PC-3 (cell line): Measurements from ENCODE around the gene AQP10. TPM values are rescaled to one million over a fixed set of nuclear protein-coding genes. Genes with fewer than 3 reads are reported as not detected.

Experiments
- ATAC-seq: fragments of 200-7000 bp; cut with Tn5 transposase; 2 replicates; pipeline ENCODE4 v1.9.1; 2020; ENCODE audit warnings: mild to moderate bottlenecking, moderate library complexity
- Bru-seq: library from RNA; stranded (reverse); fragments of 400-500 nt; gene quantifications from one replicate; lab custom pipeline; 2021; lab: Mats Ljungman, UMichigan
- BruChase-seq, 2 experiments: library from RNA; stranded (reverse); fragments of 400-500 nt; gene quantifications; one replicate each; lab custom pipeline; 2021; lab: Mats Ljungman, UMichigan
- BruUV-seq: library from RNA; stranded (reverse); fragments of 400-500 nt; replicated peaks from 2 replicates; lab custom pipeline; 2021; lab: Mats Ljungman, UMichigan
- CTCF ChIA-PET: fragments of 300-600 bp; sonication (Branson Sonifier 250); formaldehyde crosslinking; loops from one replicate; lab custom pipeline; 2022; ENCODE audit warnings: antibody characterized with exemption; lab: Charles Lee
- POLR2A ChIA-PET: fragments of 300-600 bp; sonication (Branson Sonifier 250); formaldehyde crosslinking; loops from one replicate; lab custom pipeline; 2022; ENCODE audit warnings: antibody characterized with exemption; ENCODE audit not compliant: unreplicated experiment; lab: Charles Lee
- DNase-seq: peaks from one replicate; pipeline ENCODE4 v3.0.0-alpha.2; 2015
- H2AFZ ChIP-seq: fragments of 300-600 bp; sonication (generic); 2 replicates; pipeline ENCODE4 v1.6.0; 2016; ENCODE audit warnings: antibody characterized with exemption, low read length
- H3F3A ChIP-seq: fragments of 300-600 bp; sonication (generic); one replicate; pipeline ENCODE4 v1.6.0; 2017; ENCODE audit warnings: antibody characterized with exemption, low read length, control low read depth, mild to moderate bottlenecking; ENCODE audit not compliant: unreplicated experiment
- H3K27ac ChIP-seq: fragments of 300-600 bp; sonication (generic); 2 replicates; pipeline ENCODE4 v1.5.1; 2016; ENCODE audit warnings: mild to moderate bottlenecking, low read length
- H3K27me3 ChIP-seq: fragments of 300-600 bp; sonication (generic); 2 replicates; pipeline ENCODE4 v1.6.1; 2016; ENCODE audit warnings: low read length, mixed read lengths
- H3K36me3 ChIP-seq: fragments of 300-600 bp; sonication (generic); 2 replicates; pipeline ENCODE4 v1.6.1; 2016; ENCODE audit warnings: low read depth, mixed run types, low read length, mixed read lengths
- H3K4me1 ChIP-seq: fragments of 300-600 bp; sonication (generic); 2 replicates; pipeline ENCODE4 v1.5.1; 2016; ENCODE audit warnings: low read length; ENCODE audit not compliant: insufficient read depth
- H3K4me2 ChIP-seq: fragments of 300-600 bp; sonication (generic); 2 replicates; pipeline ENCODE4 v1.6.0; 2016; ENCODE audit warnings: low read length
- H3K4me3 ChIP-seq: fragments of 300-600 bp; sonication (generic); 2 replicates; pipeline ENCODE4 v1.5.1; 2016; ENCODE audit warnings: mild to moderate bottlenecking, low read length, mixed read lengths
- H3K79me2 ChIP-seq: fragments of 300-600 bp; sonication (generic); 2 replicates; pipeline ENCODE4 v1.6.1; 2017; ENCODE audit warnings: low read length, mixed read lengths
- H3K9ac ChIP-seq: fragments of 300-600 bp; sonication (generic); 2 replicates; pipeline ENCODE4 v1.6.0; 2016; ENCODE audit warnings: mild to moderate bottlenecking, low read length
- H3K9me2 ChIP-seq: fragments of 300-600 bp; sonication (generic); replicated peaks from 2 replicates; pipeline ENCODE4 v1.6.1; 2016; ENCODE audit warnings: mixed run types, low read length, mixed read lengths
- H3K9me3 ChIP-seq: fragments of 300-600 bp; sonication (generic); 2 replicates; pipeline ENCODE4 v1.6.1; 2016; ENCODE audit warnings: low read length, mixed read lengths
- H4K20me1 ChIP-seq: fragments of 300-600 bp; sonication (generic); 2 replicates; pipeline ENCODE4 v1.6.1; 2016; ENCODE audit warnings: low read length, mixed read lengths
- CTCF ChIP-seq: fragments of 300-600 bp; sonication (generic); conservative IDR thresholded peaks from 2 replicates; pipeline ENCODE4 v1.5.1; 2017; ENCODE audit warnings: antibody characterized with exemption, low read depth, mild to moderate bottlenecking, low read length
- EZH2 ChIP-seq: fragments of 300-600 bp; sonication (generic); IDR thresholded peaks from one replicate; pipeline ENCODE4 v1.6.1; 2017; ENCODE audit warnings: antibody characterized with exemption, mild to moderate bottlenecking, low read length; ENCODE audit not compliant: unreplicated experiment
- EZH2phosphoT487 ChIP-seq: fragments of 300-600 bp; sonication (generic); IDR thresholded peaks from 2 replicates; pipeline ENCODE4 v1.6.1; 2018; ENCODE audit warnings: mild to moderate bottlenecking, antibody characterized with exemption, low read length, borderline replicate concordance
- intact Hi-C: fragments of 100-400 bp; cut with micrococcal nuclease; formaldehyde crosslinking; loops from 2 replicates; pipeline ENCODE4 v1.9.0; 2023
- long read RNA-seq: library from polyadenylated mRNA; unstranded; transcript quantifications from one replicate; pipeline ENCODE4 v2.0.0, GENCODE V29; 2021; ENCODE audit not compliant: unreplicated experiment
- total RNA-seq: library from RNA; depleted of rRNA; stranded (reverse); fragments of >200 nt; gene quantifications from 2 replicates; pipeline ENCODE4 v1.2.3, GENCODE V29; 2014; rRNA removed

AQP10 gene
- total RNA-seq (not detected in 2 replicates), Bru-seq, nascent RNA (not detected), BruChase-seq, experiment 1, labeled RNA remaining after a 6-hour chase (percentile 18 among the genes with signal in this experiment), BruChase-seq, experiment 2, labeled RNA remaining after a 2-hour chase (percentile 13 among the genes with signal in this experiment)
- long read RNA-seq: 0 reads

- POLR2A ChIA-PET: no interaction called here
- peaks cover 29% of the 10 kb centered on the region for H3K27me3 ChIP-seq
- ATAC-seq (no peak), DNase-seq (no peak)
- no peaks in the 10 kb centered on the region for H3K9me2 ChIP-seq
- H3K4me3 ChIP-seq: no peak within 1 kb of the TSS
- peaks cover 4% of the 10 kb centered on the region; the same call in 1 of the 2 replicates for H3K4me1 ChIP-seq
- no peaks in the 10 kb centered on the region for H3K36me3 ChIP-seq
- no peaks in the 10 kb centered on the region for H3F3A ChIP-seq
- H3K4me2 ChIP-seq: no peak within 1 kb of the TSS
- CTCF ChIA-PET: no interaction called here
- no TSS peak for BruUV-seq
- no peaks in the 10 kb centered on the region for H3K79me2 ChIP-seq
- TF ChIP-seq EZH2phosphoT487: no peak
- no peak for TF ChIP-seq CTCF
- no peak for TF ChIP-seq EZH2
- H4K20me1 ChIP-seq: no peaks in the 10 kb centered on the region
- no peak within 1 kb of the TSS for H2AFZ ChIP-seq
- intact Hi-C loops: no loop called here
- H3K27ac ChIP-seq: no peak within 1 kb of the TSS
- no peak within 1 kb of the TSS for H3K9ac ChIP-seq
- no peaks in the 10 kb centered on the region for H3K9me3 ChIP-seq
These were observed at the start of gene AQP10 for GRCh38 chr1:154320882-154321608. Gene AQP10 (plus strand): TSS chr1:154321093. CDS start chr1:154321156, 63 bp downstream.

GRCh38 chr1:154272217-154272998 lies 48.5 kb upstream of the AQP10 start, which contains the start of gene HAX1:
Gene HAX1 (plus strand): TSS chr1:154272629. CDS start chr1:154272724, 95 bp downstream.
- Histone ChIP-seq H3K4me3 (peak within 1 kb of the TSS; percentile 87), H3K9me2 (no peaks in the 10 kb centered on the region), H3K9me3 (no peaks in the 10 kb centered on the region), H2AFZ (peak within 1 kb of the TSS; percentile 81), H3K79me2 (peaks cover 12% of the 10 kb centered on the region), H3K4me2 (peak within 1 kb of the TSS; percentile 88), H4K20me1 (no peaks in the 10 kb centered on the region), H3K27me3 (no peaks in the 10 kb centered on the region), H3K9ac (peak within 1 kb of the TSS; percentile 87), H3K4me1 (peaks cover 5% of the 10 kb centered on the region), H3K36me3 (peaks cover 21% of the 10 kb centered on the region; the same call in 1 of the 2 replicates), H3F3A (no peaks in the 10 kb centered on the region), H3K27ac (peak within 1 kb of the TSS; percentile 37)
- CTCF ChIA-PET: interaction anchor here (0.6 to 1.2 kb wide), 5 partner anchors 62 to 518 kb away, joined by 10 to 22 read pairs (median 16); no protein-coding TSS in a partner anchor
- DNase-seq (peak; percentile 99), ATAC-seq (peak; percentile 93)
- TF ChIP-seq EZH2phosphoT487 (no peak), CTCF (peak; percentile 97)
- BruUV-seq: TSS peak; percentile 71
- POLR2A ChIA-PET: interaction anchor here (0.6 kb wide), 1 partner anchor 326 kb away, joined by 15 read pairs; the partner anchor contains the start of gene DENND4B
- intact Hi-C loops: loop anchor here (1.0 kb wide), 2 partner anchors 63 to 73 kb away; no protein-coding TSS in a partner anchor
